22Rv1 (cell line): ENCODE results near the gene ARHGEF4.

Experiments
- ZFX ChIP-seq: fragments of 450-650 bp; IDR thresholded peaks from 2 replicates; pipeline ENCODE4 v1.6.1; 2017; ENCODE audit warnings: antibody characterized with exemption, borderline replicate concordance
- TF ChIP-seq, protein P1 (sequence below): fragments of 450-650 bp; IDR thresholded peaks from 2 replicates; pipeline ENCODE4 v1.5.1; 2017; ENCODE audit warnings: mild to moderate bottlenecking

DNA sequence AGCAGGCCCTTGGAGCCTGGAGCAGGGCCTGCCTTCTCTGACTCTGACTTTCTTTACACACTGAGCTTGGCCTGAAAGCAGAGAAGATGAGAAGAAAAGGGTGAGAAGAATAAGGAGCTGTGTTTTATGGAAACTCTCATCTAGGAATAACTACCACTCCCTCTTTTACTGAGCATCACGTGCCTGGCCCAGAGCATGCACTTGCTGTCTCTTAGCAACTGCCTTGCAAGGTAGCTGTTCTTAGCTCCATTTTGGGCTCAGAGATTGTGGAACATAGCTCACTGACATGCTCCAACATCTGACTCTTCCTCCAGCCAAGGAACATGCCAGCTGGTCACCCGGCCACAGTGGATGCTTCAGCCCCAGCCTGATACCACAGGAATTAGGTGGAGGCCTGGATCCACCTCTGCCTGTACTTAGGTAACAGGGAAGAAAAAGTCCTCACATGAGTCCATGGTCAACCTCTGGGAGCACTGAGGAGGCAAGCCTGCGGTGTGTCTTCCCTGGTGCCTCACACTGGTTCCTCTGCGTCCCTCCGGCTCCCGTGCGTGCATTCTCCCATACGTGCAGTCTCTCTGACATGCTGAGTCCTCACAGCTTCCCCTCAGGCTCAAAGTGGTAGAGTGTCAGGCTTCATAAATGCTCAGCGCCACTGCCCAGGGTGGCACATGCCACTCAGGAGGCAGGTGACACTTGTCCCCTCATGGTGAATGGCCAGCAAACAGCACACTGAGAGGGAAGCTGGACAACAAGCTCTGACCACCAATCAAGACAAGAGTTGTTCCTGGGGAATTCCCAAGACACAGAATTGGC is 45.7 kb upstream of the ARHGEF4 start:
- TF ChIP-seq, protein P1, sequence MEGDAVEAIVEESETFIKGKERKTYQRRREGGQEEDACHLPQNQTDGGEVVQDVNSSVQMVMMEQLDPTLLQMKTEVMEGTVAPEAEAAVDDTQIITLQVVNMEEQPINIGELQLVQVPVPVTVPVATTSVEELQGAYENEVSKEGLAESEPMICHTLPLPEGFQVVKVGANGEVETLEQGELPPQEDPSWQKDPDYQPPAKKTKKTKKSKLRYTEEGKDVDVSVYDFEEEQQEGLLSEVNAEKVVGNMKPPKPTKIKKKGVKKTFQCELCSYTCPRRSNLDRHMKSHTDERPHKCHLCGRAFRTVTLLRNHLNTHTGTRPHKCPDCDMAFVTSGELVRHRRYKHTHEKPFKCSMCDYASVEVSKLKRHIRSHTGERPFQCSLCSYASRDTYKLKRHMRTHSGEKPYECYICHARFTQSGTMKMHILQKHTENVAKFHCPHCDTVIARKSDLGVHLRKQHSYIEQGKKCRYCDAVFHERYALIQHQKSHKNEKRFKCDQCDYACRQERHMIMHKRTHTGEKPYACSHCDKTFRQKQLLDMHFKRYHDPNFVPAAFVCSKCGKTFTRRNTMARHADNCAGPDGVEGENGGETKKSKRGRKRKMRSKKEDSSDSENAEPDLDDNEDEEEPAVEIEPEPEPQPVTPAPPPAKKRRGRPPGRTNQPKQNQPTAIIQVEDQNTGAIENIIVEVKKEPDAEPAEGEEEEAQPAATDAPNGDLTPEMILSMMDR = no peak
- no peak for TF ChIP-seq ZFX
